Measurements from ENCODE around the gene NDUFV2. TPM values are rescaled to one million over a fixed set of nuclear protein-coding genes. Genes with fewer than 3 reads are reported as not detected.

NDUFV2 gene
- polyA plus RNA-seq, 1 donor (not counting 4 experiments of a cell fraction or from before 2014, with no cell fraction given), result 202 TPM

DNA sequence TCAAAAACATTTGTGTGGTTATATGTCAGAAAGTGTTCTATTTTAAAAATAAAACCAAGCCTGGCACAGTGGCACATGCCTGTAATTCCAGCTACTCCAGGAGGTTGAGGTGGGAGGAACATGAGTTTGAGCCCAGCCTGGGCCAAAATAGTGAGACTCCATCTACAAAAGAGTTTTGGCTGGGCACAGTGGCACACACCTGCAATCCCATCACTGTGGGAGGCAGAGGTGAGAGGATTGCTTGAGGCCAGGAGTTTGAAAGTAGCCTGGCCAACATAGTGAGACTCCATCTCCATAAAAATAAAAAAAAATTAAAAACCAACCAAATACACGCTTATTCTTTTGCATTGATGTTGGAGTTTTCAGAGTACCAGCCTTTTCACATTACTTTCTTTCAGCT, 43.7 kb downstream of the NDUFV2 start:
- no peak for FAIRE-seq

DNA sequence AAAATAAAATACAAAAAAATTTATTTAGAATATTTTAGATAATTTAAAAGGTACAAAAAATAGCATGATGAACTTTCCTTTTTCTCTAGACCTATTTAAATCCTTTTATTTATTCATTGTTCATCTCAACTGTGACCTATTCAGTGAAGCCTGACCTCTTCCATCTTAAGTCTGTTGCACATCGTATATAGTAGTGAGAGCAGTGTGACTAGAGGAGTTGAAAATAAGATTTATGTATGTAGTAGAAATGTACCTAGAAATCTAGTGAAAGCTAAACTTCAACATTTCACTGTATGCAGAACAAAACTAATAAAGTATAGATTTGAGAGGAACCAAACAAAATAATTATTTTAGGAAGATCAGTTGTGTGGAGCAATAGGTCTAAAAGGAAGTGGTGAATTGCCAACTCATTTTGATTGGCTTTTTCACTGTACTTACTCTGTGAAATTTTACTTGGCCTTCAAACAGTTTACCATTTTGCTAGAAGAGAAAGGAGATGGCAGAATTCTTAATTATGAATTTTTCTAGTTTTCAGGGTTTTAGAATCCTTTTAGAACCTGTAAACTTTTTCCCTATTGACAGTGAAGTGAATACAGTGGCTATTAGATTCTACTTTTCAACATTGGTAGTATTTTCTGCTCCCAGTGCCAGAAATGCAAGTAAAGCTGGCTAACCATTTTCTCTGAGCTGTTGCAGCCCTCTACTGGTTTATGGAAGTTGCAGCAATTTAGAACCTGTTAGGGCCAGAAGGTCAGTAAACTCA, 45.1 kb downstream of the NDUFV2 start:
- peaks cover 85% of the 10 kb centered on the region for H3K79me2 ChIP-seq (ENCODE audit: control insufficient read depth, insufficient read depth, low read length)
- peak; percentile 46 for FAIRE-seq
- H3K36me3 ChIP-seq (ENCODE audit: control insufficient read depth in 2 of 2, extremely low read depth in 1 of 2, insufficient read depth in 2 of 2, low read length in 2 of 2), result no peaks in the 10 kb centered on the region
- H3K9me1 ChIP-seq (ENCODE audit: control insufficient read depth, extremely low read depth, insufficient read depth, low read length), result no peaks in the 10 kb centered on the region
- H3K27ac ChIP-seq (ENCODE audit: control insufficient read depth, insufficient read depth, low read length), result peak overlapping the region; percentile 42
- H2AFZ ChIP-seq (ENCODE audit: control insufficient read depth, low read length), result no peak overlapping the region
- H3K4me3 ChIP-seq (ENCODE audit: control insufficient read depth in 2 of 3, extremely low read depth in 1 of 3, insufficient read depth in 2 of 3, low read depth in 1 of 3, low read length in 3 of 3), result no peak overlapping the region
- H3K4me1 ChIP-seq (ENCODE audit: control insufficient read depth, extremely low read depth, insufficient read depth, low read length), result peaks cover 12% of the 10 kb centered on the region
- no peaks in the 10 kb centered on the region for H3K27me3 ChIP-seq (ENCODE audit: control insufficient read depth, extremely low read depth, insufficient read depth, low read length)
- dilution Hi-C loops (cut with MboI; ENCODE audit: extremely low pct_ligation_motif_present, low sequenced_read_pairs), result no loop called here
- H4K20me1 ChIP-seq (ENCODE audit: control insufficient read depth, extremely low read depth, insufficient read depth, low read length), result no peaks in the 10 kb centered on the region
- no peak overlapping the region for H3K9ac ChIP-seq (ENCODE audit: control insufficient read depth, extremely low read depth, insufficient read depth, low read length)
- TF ChIP-seq, protein P1, sequence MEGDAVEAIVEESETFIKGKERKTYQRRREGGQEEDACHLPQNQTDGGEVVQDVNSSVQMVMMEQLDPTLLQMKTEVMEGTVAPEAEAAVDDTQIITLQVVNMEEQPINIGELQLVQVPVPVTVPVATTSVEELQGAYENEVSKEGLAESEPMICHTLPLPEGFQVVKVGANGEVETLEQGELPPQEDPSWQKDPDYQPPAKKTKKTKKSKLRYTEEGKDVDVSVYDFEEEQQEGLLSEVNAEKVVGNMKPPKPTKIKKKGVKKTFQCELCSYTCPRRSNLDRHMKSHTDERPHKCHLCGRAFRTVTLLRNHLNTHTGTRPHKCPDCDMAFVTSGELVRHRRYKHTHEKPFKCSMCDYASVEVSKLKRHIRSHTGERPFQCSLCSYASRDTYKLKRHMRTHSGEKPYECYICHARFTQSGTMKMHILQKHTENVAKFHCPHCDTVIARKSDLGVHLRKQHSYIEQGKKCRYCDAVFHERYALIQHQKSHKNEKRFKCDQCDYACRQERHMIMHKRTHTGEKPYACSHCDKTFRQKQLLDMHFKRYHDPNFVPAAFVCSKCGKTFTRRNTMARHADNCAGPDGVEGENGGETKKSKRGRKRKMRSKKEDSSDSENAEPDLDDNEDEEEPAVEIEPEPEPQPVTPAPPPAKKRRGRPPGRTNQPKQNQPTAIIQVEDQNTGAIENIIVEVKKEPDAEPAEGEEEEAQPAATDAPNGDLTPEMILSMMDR (optimal IDR thresholded peaks at IDR 0.05 in 1 of 3, IDR thresholded peaks at IDR 0.05 in 1 of 3, conservative IDR thresholded peaks at IDR 0.05 in 1 of 3; ENCODE audit: extremely low read depth in 1 of 3, insufficient read depth in 2 of 3, low read length in 3 of 3), result peak; percentile 60 to 78 (median 66)
- no peak for TF ChIP-seq EZH2 (IDR thresholded peaks at IDR 0.05; ENCODE audit: low read length)
- peak overlapping the region; percentile 41 for H3K4me2 ChIP-seq (ENCODE audit: control insufficient read depth, extremely low read depth, insufficient read depth, low read depth, low read length)
- DNase-seq (ENCODE audit: low read depth, low spot score), result no peak
- H3K9me3 ChIP-seq (ENCODE audit: control insufficient read depth, low read depth, low read length), result no peaks in the 10 kb centered on the region

More for the DNA sequence above, 43.7 kb downstream of the NDUFV2 start:
- Histone ChIP-seq H3K9me1 (ENCODE audit: control insufficient read depth, extremely low read depth, insufficient read depth, low read length) (no peaks in the 10 kb centered on the region), H2AFZ (ENCODE audit: control insufficient read depth, low read length) (no peak overlapping the region), H3K27ac (ENCODE audit: control insufficient read depth, insufficient read depth, low read length) (no peak overlapping the region), H3K4me3 (ENCODE audit: control insufficient read depth in 2 of 3, extremely low read depth in 1 of 3, insufficient read depth in 2 of 3, low read depth in 1 of 3, low read length in 3 of 3) (no peak overlapping the region), H3K27me3 (ENCODE audit: control insufficient read depth, extremely low read depth, insufficient read depth, low read length) (no peaks in the 10 kb centered on the region), H3K9me3 (ENCODE audit: control insufficient read depth, low read depth, low read length) (no peaks in the 10 kb centered on the region), H3K36me3 (ENCODE audit: control insufficient read depth in 2 of 2, extremely low read depth in 1 of 2, insufficient read depth in 2 of 2, low read length in 2 of 2) (no peaks in the 10 kb centered on the region), H4K20me1 (ENCODE audit: control insufficient read depth, extremely low read depth, insufficient read depth, low read length) (no peaks in the 10 kb centered on the region), H3K79me2 (ENCODE audit: control insufficient read depth, insufficient read depth, low read length) (peaks cover 88% of the 10 kb centered on the region), H3K4me1 (ENCODE audit: control insufficient read depth, extremely low read depth, insufficient read depth, low read length) (peaks cover 13% of the 10 kb centered on the region), H3K9ac (ENCODE audit: control insufficient read depth, extremely low read depth, insufficient read depth, low read length) (no peak overlapping the region), H3K4me2 (ENCODE audit: control insufficient read depth, extremely low read depth, insufficient read depth, low read depth, low read length) (no peak overlapping the region)
- DNase-seq (ENCODE audit: low read depth, low spot score), result no peak
- dilution Hi-C loops (cut with MboI; ENCODE audit: extremely low pct_ligation_motif_present, low sequenced_read_pairs), result no loop called here
- TF ChIP-seq EZH2 (IDR thresholded peaks at IDR 0.05; ENCODE audit: low read length), result no peak
- TF ChIP-seq, protein P1 (optimal IDR thresholded peaks at IDR 0.05 in 1 of 3, IDR thresholded peaks at IDR 0.05 in 1 of 3, conservative IDR thresholded peaks at IDR 0.05 in 1 of 3; ENCODE audit: extremely low read depth in 1 of 3, insufficient read depth in 2 of 3, low read length in 3 of 3), result no peak

Data from keratinocyte (primary cell).